SU-DHL-6 (cell line): Measurements from ENCODE around the gene SPAG9.

ENCODE experiments used
- EZH2phosphoT487 ChIP-seq: fragments of 200-600 bp; sonication (generic), shearing (Covaris generic); conservative IDR thresholded peaks from 2 replicates; pipeline ENCODE4 v1.6.1; 2018; ENCODE audit warnings: mild to moderate bottlenecking, antibody characterized with exemption, low read length, moderate library complexity, mixed read lengths
- TF ChIP-seq, protein P1 (sequence below): fragments of 200-600 bp; sonication (generic); IDR thresholded peaks from one replicate; pipeline ENCODE4 v1.5.1; 2017; ENCODE audit warnings: antibody characterized with exemption, mild to moderate bottlenecking, low read length, moderate library complexity; ENCODE audit not compliant: insufficient read depth, poor library complexity, severe bottlenecking

DNA sequence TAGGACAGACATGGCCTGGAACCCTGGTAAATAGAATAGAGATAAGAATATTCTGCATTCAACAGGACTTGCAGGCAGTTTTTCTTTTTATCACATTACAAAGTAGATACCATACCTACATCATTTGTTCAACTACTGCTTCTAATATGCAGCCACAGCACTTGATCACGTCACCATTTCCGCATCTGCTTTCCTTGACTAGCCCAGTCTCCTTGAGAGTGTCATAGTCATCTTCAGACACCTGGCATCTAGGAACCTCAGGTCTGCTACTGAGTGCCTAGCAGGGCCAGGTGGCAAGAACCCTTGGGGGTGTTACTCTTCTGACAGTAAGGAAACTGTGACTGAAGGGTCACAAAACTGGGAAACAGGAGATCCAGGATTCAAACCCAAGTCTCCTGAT is 161.3 kb downstream of the SPAG9 start:
- TF ChIP-seq, protein P1, sequence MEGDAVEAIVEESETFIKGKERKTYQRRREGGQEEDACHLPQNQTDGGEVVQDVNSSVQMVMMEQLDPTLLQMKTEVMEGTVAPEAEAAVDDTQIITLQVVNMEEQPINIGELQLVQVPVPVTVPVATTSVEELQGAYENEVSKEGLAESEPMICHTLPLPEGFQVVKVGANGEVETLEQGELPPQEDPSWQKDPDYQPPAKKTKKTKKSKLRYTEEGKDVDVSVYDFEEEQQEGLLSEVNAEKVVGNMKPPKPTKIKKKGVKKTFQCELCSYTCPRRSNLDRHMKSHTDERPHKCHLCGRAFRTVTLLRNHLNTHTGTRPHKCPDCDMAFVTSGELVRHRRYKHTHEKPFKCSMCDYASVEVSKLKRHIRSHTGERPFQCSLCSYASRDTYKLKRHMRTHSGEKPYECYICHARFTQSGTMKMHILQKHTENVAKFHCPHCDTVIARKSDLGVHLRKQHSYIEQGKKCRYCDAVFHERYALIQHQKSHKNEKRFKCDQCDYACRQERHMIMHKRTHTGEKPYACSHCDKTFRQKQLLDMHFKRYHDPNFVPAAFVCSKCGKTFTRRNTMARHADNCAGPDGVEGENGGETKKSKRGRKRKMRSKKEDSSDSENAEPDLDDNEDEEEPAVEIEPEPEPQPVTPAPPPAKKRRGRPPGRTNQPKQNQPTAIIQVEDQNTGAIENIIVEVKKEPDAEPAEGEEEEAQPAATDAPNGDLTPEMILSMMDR, result no peak
- no peak for TF ChIP-seq EZH2phosphoT487
